H9 (cell line): ENCODE measurements around the gene MACROD1. TPM values are rescaled to one million over a fixed set of nuclear protein-coding genes. Genes with fewer than 3 reads are reported as not detected.

Experiments used
- DNase-seq: peaks from one replicate; pipeline ENCODE4 v3.0.0-alpha.2; 2017
- H2AFZ ChIP-seq: one replicate; pipeline ENCODE4 v1.6.1; 2013; ENCODE audit warnings: mild to moderate bottlenecking, low read length, control low read depth, moderate library complexity
- H2AK5ac ChIP-seq: 2 replicates; pipeline ENCODE4 v1.6.1; 2013; ENCODE audit warnings: low read length, control low read depth, mixed read lengths; ENCODE audit not compliant: insufficient read length
- H2BK120ac ChIP-seq: one replicate; pipeline ENCODE4 v1.6.1; 2013; ENCODE audit warnings: low read depth, mild to moderate bottlenecking, low read length, control low read depth, inconsistent platforms; ENCODE audit not compliant: poor library complexity, severe bottlenecking
- H2BK12ac ChIP-seq: 2 replicates; pipeline ENCODE4 v1.6.1; 2013; ENCODE audit warnings: low read length, control low read depth, mixed read lengths, low read depth; ENCODE audit not compliant: insufficient read length
- H2BK15ac ChIP-seq: 2 replicates; pipeline ENCODE4 v1.6.1; 2013; ENCODE audit warnings: low read depth, low read length, control low read depth
- H2BK20ac ChIP-seq: one replicate; pipeline ENCODE4 v1.6.1; 2013; ENCODE audit warnings: low read depth, mild to moderate bottlenecking, low read length, control low read depth, inconsistent platforms; ENCODE audit not compliant: poor library complexity, severe bottlenecking
- H2BK5ac ChIP-seq: 2 replicates; pipeline ENCODE4 v1.6.1; 2013; ENCODE audit warnings: low read length, control low read depth, mixed read lengths; ENCODE audit not compliant: insufficient read length
- H3K14ac ChIP-seq: 2 replicates; pipeline ENCODE4 v1.6.1; 2013; ENCODE audit warnings: low read length, control low read depth; ENCODE audit not compliant: insufficient read depth
- H3K18ac ChIP-seq: 2 replicates; pipeline ENCODE4 v1.6.1; 2013; ENCODE audit warnings: low read depth, mild to moderate bottlenecking, mixed read lengths, low read length, control low read depth; ENCODE audit not compliant: insufficient read length
- H3K23ac ChIP-seq: 2 replicates; pipeline ENCODE4 v1.6.1; 2013; ENCODE audit warnings: low read length, control low read depth, mixed read lengths, low read depth; ENCODE audit not compliant: insufficient read length
- H3K23me2 ChIP-seq: 2 replicates; pipeline ENCODE4 v1.6.1; 2013; ENCODE audit warnings: low read depth, mild to moderate bottlenecking, mixed read lengths, low read length, control low read depth; ENCODE audit not compliant: insufficient read length, poor library complexity, severe bottlenecking
- H3K27ac ChIP-seq: 2 replicates; pipeline ENCODE4 v1.5.1; 2013; ENCODE audit warnings: low read length, control low read depth, mixed read lengths, low read depth; ENCODE audit not compliant: insufficient read length
- H3K27me3 ChIP-seq: 2 replicates; pipeline ENCODE4 v1.6.1; 2013; ENCODE audit warnings: low read length, control low read depth, inconsistent platforms; ENCODE audit not compliant: insufficient read depth
- H3K4ac ChIP-seq: 2 replicates; pipeline ENCODE4 v1.6.1; 2013; ENCODE audit warnings: low read depth, mild to moderate bottlenecking, control low read depth, inconsistent platforms, low read length, moderate library complexity
- H3K4me1 ChIP-seq: 2 replicates; pipeline ENCODE4 v1.6.1; 2013; ENCODE audit warnings: low read length, control low read depth, inconsistent platforms; ENCODE audit not compliant: insufficient read depth
- H3K4me2 ChIP-seq: 2 replicates; pipeline ENCODE4 v1.6.1; 2013; ENCODE audit warnings: low read length, control low read depth, mixed read lengths; ENCODE audit not compliant: insufficient read length, insufficient read depth
- H3K56ac ChIP-seq: 2 replicates; pipeline ENCODE4 v1.6.1; 2013; ENCODE audit warnings: low read depth, mild to moderate bottlenecking, mixed read lengths, low read length, control low read depth; ENCODE audit not compliant: insufficient read length
- H3K79me1 ChIP-seq: 2 replicates; pipeline ENCODE4 v1.6.1; 2013; ENCODE audit warnings: low read depth, mild to moderate bottlenecking, moderate library complexity, low read length, control low read depth, inconsistent platforms; ENCODE audit not compliant: insufficient read depth, poor library complexity, severe bottlenecking
- H3K79me2 ChIP-seq: 2 replicates; pipeline ENCODE4 v1.6.1; 2013; ENCODE audit warnings: low read length, control low read depth, inconsistent platforms; ENCODE audit not compliant: insufficient read depth
- H3K9ac ChIP-seq: 2 replicates; pipeline ENCODE4 v1.6.1; 2013; ENCODE audit warnings: low read length, control low read depth, mixed read lengths; ENCODE audit not compliant: insufficient read length; ENCODE audit errors: extremely low read depth
- H3K9me3 ChIP-seq: one replicate; pipeline ENCODE4 v1.6.1; 2013; ENCODE audit warnings: low read depth, low read length, inconsistent platforms; ENCODE audit not compliant: control insufficient read depth
- H3T11ph ChIP-seq: one replicate; pipeline ENCODE4 v1.6.1; 2013; ENCODE audit warnings: mild to moderate bottlenecking, low read length, control low read depth, inconsistent platforms
- H4K20me1 ChIP-seq: one replicate; pipeline ENCODE4 v1.6.1; 2013; ENCODE audit not compliant: control insufficient read depth, insufficient read length, insufficient read depth
- H4K5ac ChIP-seq: 2 replicates; pipeline ENCODE4 v1.6.1; 2013; ENCODE audit warnings: low read depth, mild to moderate bottlenecking, mixed read lengths, low read length, control low read depth; ENCODE audit not compliant: insufficient read length
- H4K8ac ChIP-seq: replicated peaks from 2 replicates; pipeline ENCODE4 v1.6.1; 2013; ENCODE audit warnings: low read length, control low read depth, mixed read lengths, low read depth; ENCODE audit not compliant: insufficient read length
- H4K91ac ChIP-seq: 2 replicates; pipeline ENCODE4 v1.6.1; 2013; ENCODE audit warnings: low read depth, mild to moderate bottlenecking, moderate library complexity, mixed read lengths, low read length, control low read depth; ENCODE audit not compliant: insufficient read length
- H3K27ac Mint-ChIP-seq, 3 experiments: 2 replicates in 2 of 3; 3 replicates in 1 of 3; pipeline ENCODE4 v1.8.0; 2020 to 2021; ENCODE audit warnings: mixed read lengths in 3 of 3, mild to moderate bottlenecking in 1 of 3, moderate library complexity in 1 of 3
- H3K27me3 Mint-ChIP-seq: 2 replicates; pipeline ENCODE4 v1.8.0; 2021; ENCODE audit warnings: low read depth, mild to moderate bottlenecking, moderate library complexity, mixed read lengths
- H3K36me3 Mint-ChIP-seq, 3 experiments: 2 replicates in 2 of 3; 3 replicates in 1 of 3; pipeline ENCODE4 v1.8.0; 2020 to 2021; ENCODE audit warnings: low read depth in 3 of 3, mixed read lengths in 3 of 3; ENCODE audit not compliant: insufficient read depth in 1 of 3
- H3K4me1 Mint-ChIP-seq, 2 experiments: 2 replicates each; pipeline ENCODE4 v1.8.0; 2020; ENCODE audit warnings: mixed read lengths in 2 of 2
- H3K4me3 Mint-ChIP-seq, 2 experiments: 2 replicates in 1 of 2; 3 replicates in 1 of 2; pipeline ENCODE4 v1.8.0; 2020 to 2021; ENCODE audit warnings: mild to moderate bottlenecking in 2 of 2, mixed read lengths in 2 of 2, moderate library complexity in 1 of 2
- H3K9me3 Mint-ChIP-seq, 2 experiments: 2 replicates in 1 of 2; 3 replicates in 1 of 2; pipeline ENCODE4 v1.8.0; 2020; ENCODE audit warnings: mild to moderate bottlenecking in 2 of 2, mixed read lengths in 2 of 2, moderate library complexity in 1 of 2
- WGBS: extraction: QIAGEN DNeasy Blood & Tissue Kit; methylation state at CpG from one replicate; pipeline ENCODE4 v1.1.7; 2013; ENCODE audit warnings: missing lambda C conversion rate, low lambda C conversion rate, mixed read lengths; ENCODE audit not compliant: insufficient read length; ENCODE audit errors: extremely low coverage; 5-methylcytosine and 5-hydroxymethylcytosine counted together
- total RNA-seq: library from RNA; stranded (reverse); gene quantifications from 2 replicates; pipeline ENCODE4 v1.2.1, GENCODE V29; 2021
- TF ChIP-seq, protein P1 (sequence below): fragments of 200-600 bp; sonication (generic); conservative IDR thresholded peaks from 3 replicates; pipeline ENCODE4 v1.8.0; 2021; ENCODE audit warnings: antibody characterized with exemption, mild to moderate bottlenecking

The MACROD1 gene
- total RNA-seq, 1 experiment from 2014 or later, result 21.2 TPM

DNA sequence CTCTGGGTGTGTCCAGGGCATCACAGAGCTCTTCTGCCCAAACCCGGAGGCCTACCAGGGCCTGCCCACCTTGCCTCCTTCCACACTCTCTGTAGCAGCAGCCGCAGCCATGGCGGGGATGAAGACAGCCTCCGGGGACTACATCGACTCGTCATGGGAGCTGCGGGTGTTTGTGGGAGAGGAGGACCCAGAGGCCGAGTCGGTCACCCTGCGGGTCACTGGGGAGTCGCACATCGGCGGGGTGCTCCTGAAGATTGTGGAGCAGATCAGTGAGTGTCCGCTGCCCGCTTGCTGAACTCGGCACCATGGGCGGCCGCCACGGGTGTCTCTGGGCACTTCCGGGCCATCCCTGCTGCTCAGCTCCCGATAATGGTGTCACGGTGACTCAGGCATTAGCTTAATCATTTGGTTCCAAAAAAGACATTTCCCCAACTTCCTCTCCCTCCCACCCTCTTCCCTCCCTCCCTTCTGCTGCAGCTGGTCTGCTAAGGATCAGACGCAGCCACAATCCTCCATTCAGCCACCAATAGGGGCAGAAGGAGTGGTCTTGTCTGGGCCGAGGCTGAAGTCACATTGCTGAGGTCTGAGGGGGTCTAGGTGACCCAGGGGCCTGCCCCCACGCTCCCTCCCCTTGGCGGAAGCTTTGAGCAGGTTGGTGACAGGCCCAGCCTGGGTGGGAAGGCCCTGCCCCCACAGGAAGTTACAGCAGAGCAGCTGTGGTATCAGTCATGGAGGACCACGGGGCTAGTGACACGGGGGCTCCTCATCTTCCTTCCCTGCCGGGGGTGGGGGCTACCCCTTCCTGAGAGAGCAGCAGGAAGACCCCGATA, 41.6 kb upstream of the MACROD1 start:
- H3K23ac ChIP-seq, result no peak overlapping the region
- no peak overlapping the region for H3K9ac ChIP-seq
- H3K4ac ChIP-seq, result no peak overlapping the region
- Mint-ChIP-seq H3K27me3 (no peaks in the 10 kb centered on the region), H3K36me3 (peaks cover 21 to 62% (median 54%) of the 10 kb centered on the region in 3 experiments), H3K27ac (peak overlapping the region in 1 of 3 experiments; percentile 74; a peak in 2 of 7 replicates), H3K9me3 (no peaks in the 10 kb centered on the region; a peak in 1 of 5 replicates), H3K4me3 (no peak overlapping the region; a peak in 1 of 5 replicates), H3K4me1 (peaks cover 13 to 14% of the 10 kb centered on the region in 2 experiments)
- H2BK12ac ChIP-seq, result no peak overlapping the region
- no peaks in the 10 kb centered on the region for H3K4me1 ChIP-seq
- TF ChIP-seq, protein P1, sequence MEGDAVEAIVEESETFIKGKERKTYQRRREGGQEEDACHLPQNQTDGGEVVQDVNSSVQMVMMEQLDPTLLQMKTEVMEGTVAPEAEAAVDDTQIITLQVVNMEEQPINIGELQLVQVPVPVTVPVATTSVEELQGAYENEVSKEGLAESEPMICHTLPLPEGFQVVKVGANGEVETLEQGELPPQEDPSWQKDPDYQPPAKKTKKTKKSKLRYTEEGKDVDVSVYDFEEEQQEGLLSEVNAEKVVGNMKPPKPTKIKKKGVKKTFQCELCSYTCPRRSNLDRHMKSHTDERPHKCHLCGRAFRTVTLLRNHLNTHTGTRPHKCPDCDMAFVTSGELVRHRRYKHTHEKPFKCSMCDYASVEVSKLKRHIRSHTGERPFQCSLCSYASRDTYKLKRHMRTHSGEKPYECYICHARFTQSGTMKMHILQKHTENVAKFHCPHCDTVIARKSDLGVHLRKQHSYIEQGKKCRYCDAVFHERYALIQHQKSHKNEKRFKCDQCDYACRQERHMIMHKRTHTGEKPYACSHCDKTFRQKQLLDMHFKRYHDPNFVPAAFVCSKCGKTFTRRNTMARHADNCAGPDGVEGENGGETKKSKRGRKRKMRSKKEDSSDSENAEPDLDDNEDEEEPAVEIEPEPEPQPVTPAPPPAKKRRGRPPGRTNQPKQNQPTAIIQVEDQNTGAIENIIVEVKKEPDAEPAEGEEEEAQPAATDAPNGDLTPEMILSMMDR, result no peak
- H3K79me1 ChIP-seq, result no peaks in the 10 kb centered on the region
- no peak overlapping the region for H2BK15ac ChIP-seq
- no peak overlapping the region for H3K4me2 ChIP-seq
- H2BK5ac ChIP-seq, result no peak overlapping the region
- no peaks in the 10 kb centered on the region for H3K79me2 ChIP-seq
- H2BK120ac ChIP-seq, result no peak overlapping the region
- no peak overlapping the region for H3T11ph ChIP-seq
- no peaks in the 10 kb centered on the region for H3K9me3 ChIP-seq
- H3K14ac ChIP-seq, result no peak overlapping the region
- no peak overlapping the region for H4K8ac ChIP-seq
- WGBS, result no CpG with 5 or more reads among the region's 30 CpGs
- H4K91ac ChIP-seq, result no peak overlapping the region
- no peaks in the 10 kb centered on the region for H3K27me3 ChIP-seq
- H4K5ac ChIP-seq, result no peak overlapping the region
- H3K56ac ChIP-seq, result no peak overlapping the region
- no peak overlapping the region for H3K18ac ChIP-seq
- H4K20me1 ChIP-seq, result no peaks in the 10 kb centered on the region
- no peak overlapping the region for H2AK5ac ChIP-seq
- H2BK20ac ChIP-seq, result no peak overlapping the region
- no peak overlapping the region for H2AFZ ChIP-seq
- H3K27ac ChIP-seq, result no peak overlapping the region
- no peak for DNase-seq
- no peaks in the 10 kb centered on the region for H3K23me2 ChIP-seq
